Left ventricle myocardium inferior (tissue), 1 donor: ENCODE measurements around the gene CATSPER3. TPM values are rescaled to one million over a fixed set of nuclear protein-coding genes. Genes with fewer than 3 reads are reported as not detected.

Experiments used
- DNase-seq: peaks from one replicate; pipeline ENCODE4 v3.0.0-alpha.2; 2020
- H3K27ac ChIP-seq: fragments of 200-600 bp; replicated peaks from 2 replicates; pipeline ENCODE4 v1.8.0; 2021
- H3K27me3 ChIP-seq: fragments of 200-600 bp; 2 replicates; pipeline ENCODE4 v1.8.0; 2021; ENCODE audit warnings: low read depth
- H3K36me3 ChIP-seq: fragments of 200-600 bp; 2 replicates; pipeline ENCODE4 v1.8.0; 2021
- H3K4me1 ChIP-seq: fragments of 200-600 bp; 2 replicates; pipeline ENCODE4 v1.8.0; 2021
- H3K4me3 ChIP-seq: fragments of 200-600 bp; 2 replicates; pipeline ENCODE4 v1.8.0; 2021; ENCODE audit warnings: mild to moderate bottlenecking, moderate library complexity
- H3K9me3 ChIP-seq: fragments of 200-600 bp; replicated peaks from 2 replicates; pipeline ENCODE4 v1.8.0; 2021
- CTCF ChIP-seq: fragments of 200-600 bp; IDR thresholded peaks from 2 replicates; pipeline ENCODE4 v1.8.0; 2021; ENCODE audit warnings: antibody characterized with exemption, mild to moderate bottlenecking, borderline replicate concordance
- intact Hi-C: fragments of 100-400 bp; cut with micrococcal nuclease; formaldehyde crosslinking; loops from one replicate; pipeline ENCODE4 v1.11.0; 2022
- long read RNA-seq: library from polyadenylated mRNA; unstranded; transcript quantifications from one replicate; pipeline ENCODE4 v2.0.0, GENCODE V29; 2021
- total RNA-seq: library from RNA; stranded (reverse); fragmentation: NEBNext Ultra II Directional; extraction: Animal tissue kit (Norgen Biotek cat#: 25700); gene quantifications from one replicate; pipeline ENCODE4 v1.2.1, GENCODE V29; 2021
- donor health status: DM: no; HTN: yes; CAD: no; lungs with severe emphysema.

The CATSPER3 gene
- total RNA-seq: 0.49 TPM
- long read RNA-seq, partial matches to known transcripts: 0 of 2 reads
- long read RNA-seq, other reads (novel, unspliced or antisense): 2 of 2 reads

- H3K4me3 ChIP-seq: no peak within 1 kb of the TSS
- H3K36me3 ChIP-seq: peaks cover 22% of the 10 kb centered on the region
- no peaks in the 10 kb centered on the region for H3K4me1 ChIP-seq
- DNase-seq: no peak
- no peaks in the 10 kb centered on the region for H3K27me3 ChIP-seq
- intact Hi-C loops: no loop called here
- no peaks in the 10 kb centered on the region for H3K9me3 ChIP-seq
- TF ChIP-seq CTCF: no peak
- H3K27ac ChIP-seq: no peak within 1 kb of the TSS
These were observed at the start of gene CATSPER3 for GRCh38 chr5:134967607-134968006. Gene CATSPER3 (plus strand): TSS chr5:134967907. CDS start chr5:134967992, 85 bp downstream.

GRCh38 chr5:134918861-134919260, 48.8 kb upstream of the CATSPER3 start:
- no peaks in the 10 kb centered on the region for H3K9me3 ChIP-seq
- H3K27ac ChIP-seq: no peak overlapping the region
- no peaks in the 10 kb centered on the region for H3K27me3 ChIP-seq
- H3K4me3 ChIP-seq: no peak overlapping the region
- intact Hi-C loops: no loop called here
- peaks cover 26% of the 10 kb centered on the region for H3K36me3 ChIP-seq
- DNase-seq: no peak
- no peak for TF ChIP-seq CTCF
- no peaks in the 10 kb centered on the region for H3K4me1 ChIP-seq

GRCh38 chr5:134920848-134921575, 46.7 kb upstream of the CATSPER3 start:
- H3K27me3 ChIP-seq: no peaks in the 10 kb centered on the region
- no peak for TF ChIP-seq CTCF
- H3K9me3 ChIP-seq: no peaks in the 10 kb centered on the region
- no peaks in the 10 kb centered on the region for H3K4me1 ChIP-seq
- intact Hi-C loops: no loop called here
- H3K4me3 ChIP-seq: no peak overlapping the region
- H3K27ac ChIP-seq: no peak overlapping the region
- H3K36me3 ChIP-seq: peaks cover 8% of the 10 kb centered on the region
- no peak for DNase-seq

- Histone ChIP-seq H3K4me1 (no peaks in the 10 kb centered on the region), H3K27ac (no peak overlapping the region), H3K4me3 (no peak overlapping the region), H3K9me3 (no peaks in the 10 kb centered on the region), H3K27me3 (no peaks in the 10 kb centered on the region), H3K36me3 (peaks cover 46% of the 10 kb centered on the region)
- DNase-seq: no peak
- no peak for TF ChIP-seq CTCF
- intact Hi-C loops: no loop called here
These were observed 35.2 kb upstream of the CATSPER3 start for GRCh38 chr5:134932508-134932907.

GRCh38 chr5:134934202-134934601, 33.5 kb upstream of the CATSPER3 start:
- Histone ChIP-seq H3K27ac (no peak overlapping the region), H3K27me3 (no peaks in the 10 kb centered on the region), H3K4me3 (no peak overlapping the region), H3K4me1 (no peaks in the 10 kb centered on the region), H3K9me3 (no peaks in the 10 kb centered on the region), H3K36me3 (peaks cover 53% of the 10 kb centered on the region)
- no peak for DNase-seq
- TF ChIP-seq CTCF: no peak
- intact Hi-C loops: no loop called here
